Right ventricle myocardium superior (tissue), 1 donor: ENCODE data around the gene NDUFS7. TPM values are rescaled to one million over a fixed set of nuclear protein-coding genes. Genes with fewer than 3 reads are reported as not detected.
"Not testable (repeated sequence)": the region's sequence is repeated elsewhere in the genome, so short reads cannot be mapped to it uniquely, and the experiment has no call there.

Experiments used
- ATAC-seq: fragments of 200-7000 bp; cut with Tn5 transposase; one replicate; pipeline ENCODE4 v1.9.1; 2020; ENCODE audit warnings: mild to moderate bottlenecking; ENCODE audit not compliant: poor library complexity
- DNase-seq: peaks from one replicate; pipeline ENCODE4 v3.0.0-alpha.2; 2020
- intact Hi-C: fragments of 100-400 bp; cut with DNase I; formaldehyde crosslinking; loops from one replicate; pipeline ENCODE4 v1.11.2; 2022
- total RNA-seq: library from RNA; stranded (reverse); fragmentation: NEBNext Ultra II Directional; extraction: Animal tissue kit (Norgen Biotek cat#: 25700); gene quantifications from one replicate; pipeline ENCODE4 v1.2.1, GENCODE V29; 2021
- donor health status: DM: no; HTN: yes; CAD: no; lungs with severe emphysema.

NDUFS7 gene
- total RNA-seq, 1 donor from 2014 or later, result 461 TPM

GRCh38 chr19:1434040-1434366 is 50.3 kb downstream of the NDUFS7 start:
- ATAC-seq (no peak), DNase-seq (no peak)
- intact Hi-C loops, result no loop called here

GRCh38 chr19:1434577-1435060 is 50.9 kb downstream of the NDUFS7 start:
- intact Hi-C loops, result no loop called here
- DNase-seq, result no peak
- ATAC-seq, result no peak

GRCh38 chr19:1435378-1435989 is 51.8 kb downstream of the NDUFS7 start:
- intact Hi-C loops, result no loop called here
- no peak for DNase-seq
- no peak for ATAC-seq

GRCh38 chr19:1437609-1438008 is 53.9 kb downstream of the NDUFS7 start:
- intact Hi-C loops, result no loop called here
- ATAC-seq (no peak), DNase-seq (no peak)

GRCh38 chr19:1438035-1438932 is 54.6 kb downstream of the NDUFS7 start, which contains the start of gene RPS15:
TSS of gene RPS15 (plus strand) at chr19:1438396. CDS start at chr19:1438426, 30 bp downstream.
- DNase-seq (peak; percentile 98), ATAC-seq (peak; percentile 96)
- intact Hi-C loops, result no loop called here

GRCh38 chr19:1438933-1439354 is 55.2 kb downstream of the NDUFS7 start:
- no peak for ATAC-seq
- intact Hi-C loops, result no loop called here
- no peak for DNase-seq

GRCh38 chr19:1439525-1440417 is 56.1 kb downstream of the NDUFS7 start:
- ATAC-seq, DNase-seq, intact Hi-C loops: not testable (repeated sequence)

GRCh38 chr19:1440418-1440801 is 56.7 kb downstream of the NDUFS7 start:
- intact Hi-C loops, result no loop called here
- DNase-seq (no peak), ATAC-seq (no peak)

- intact Hi-C loops, result no loop called here
- DNase-seq (no peak), ATAC-seq (no peak)
These were observed 57.3 kb downstream of the NDUFS7 start for GRCh38 chr19:1441022-1441426.

GRCh38 chr19:1441677-1442438 is 58.2 kb downstream of the NDUFS7 start:
- ATAC-seq (no peak), DNase-seq (no peak)
- intact Hi-C loops, result no loop called here

Other genes with a start within 250 kb of the NDUFS7 start
- 15.1 TPM for gene SBNO2, start 209.6 kb upstream of the NDUFS7 start, total RNA-seq
- 54.8 TPM for gene STK11, start 178.1 kb upstream of the NDUFS7 start, total RNA-seq
- gene CBARP, start 145.9 kb upstream of the NDUFS7 start, total RNA-seq, result 1.1 TPM
- 692 TPM for gene ATP5F1D, start 142.2 kb upstream of the NDUFS7 start, total RNA-seq
- 54.1 TPM for gene MIDN, start 135.3 kb upstream of the NDUFS7 start, total RNA-seq
- gene CIRBP, start 114.6 kb upstream of the NDUFS7 start, total RNA-seq, result 219 TPM
- gene FAM174C, start 108.4 kb upstream of the NDUFS7 start, total RNA-seq, result 12.4 TPM
- gene EFNA2, start 98.0 kb upstream of the NDUFS7 start, total RNA-seq, result not detected
- 93.5 TPM for gene GAMT, start 17.6 kb downstream of the NDUFS7 start, total RNA-seq
- 82.9 TPM for gene DAZAP1, start 23.7 kb downstream of the NDUFS7 start, total RNA-seq
- 671 TPM for gene RPS15, start 54.5 kb downstream of the NDUFS7 start, total RNA-seq
- 0.22 TPM for gene APC2, start 66.2 kb downstream of the NDUFS7 start, total RNA-seq
- gene C19orf25, start 95.3 kb downstream of the NDUFS7 start, total RNA-seq, result 18.3 TPM
- gene PCSK4, start 106.4 kb downstream of the NDUFS7 start, total RNA-seq, result 1.4 TPM
- 1.1 TPM for gene REEP6, start 107.3 kb downstream of the NDUFS7 start, total RNA-seq
- 22.5 TPM for gene ADAMTSL5, start 129.1 kb downstream of the NDUFS7 start, total RNA-seq
- not detected for gene PLK5, start 140.2 kb downstream of the NDUFS7 start, total RNA-seq
- 8.0 TPM for gene MEX3D, start 184.4 kb downstream of the NDUFS7 start, total RNA-seq
- 52.4 TPM for gene MBD3, start 209.0 kb downstream of the NDUFS7 start, total RNA-seq
- gene UQCR11, start 221.6 kb downstream of the NDUFS7 start, total RNA-seq, result 1,222 TPM